ENCODE results near the gene PAK5.
A peak's percentile ranks its signal among the peaks of the same experiment; 100 is the strongest.

GRCh38 chr20:9514461-9515213, 324.2 kb downstream of the PAK5 start, which contains the start of gene LAMP5:
- TF ChIP-seq POLR2AphosphoS5 (IDR thresholded peaks at IDR 0.05; ENCODE audit: low read depth), result no peak
- TF ChIP-seq EZH2 (IDR thresholded peaks at IDR 0.05; ENCODE audit: low read depth, unreplicated experiment), result peak; percentile 82
- no peak for TF ChIP-seq CTCF (conservative IDR thresholded peaks at IDR 0.05; ENCODE audit: low read depth in 2 of 2)
- TF ChIP-seq REST (IDR thresholded peaks at IDR 0.05; ENCODE audit: unreplicated experiment), result peak; percentile 62
- no peak for TF ChIP-seq ZNF331 (CRISPR knock-in tag; IDR thresholded peaks at IDR 0.05; ENCODE audit: low read depth)
